Keratinocyte (primary cell): ENCODE measurements around the gene LCN10. TPM values are rescaled to one million over a fixed set of nuclear protein-coding genes. Genes with fewer than 3 reads are reported as not detected.
"Not testable (repeated sequence)": the region's sequence is repeated elsewhere in the genome, so short reads cannot be mapped to it uniquely, and the experiment has no call there.

Source experiments
- DNase-seq: peaks from one replicate; pipeline ENCODE4 v3.0.0-alpha.2; 2011; ENCODE audit warnings: low read depth, missing footprints, low spot score
- FAIRE-seq: peaks from 2 replicates; lab custom pipeline; 2011; peaks lifted over from hg19 to GRCh38; lab: Jason Lieb, UNC
- H2AFZ ChIP-seq: 2 replicates; pipeline ENCODE4 v1.6.0; 2012; ENCODE audit warnings: low read length, control low read depth, inconsistent platforms; ENCODE audit not compliant: control insufficient read depth
- H3K27ac ChIP-seq: 2 replicates; pipeline ENCODE4 v1.5.1; 2011; ENCODE audit warnings: low read length; ENCODE audit not compliant: control insufficient read depth, insufficient read depth
- H3K27me3 ChIP-seq: 3 replicates; pipeline ENCODE4 v1.6.0; 2011; ENCODE audit warnings: low read length; ENCODE audit not compliant: control insufficient read depth, insufficient read depth; ENCODE audit errors: extremely low read depth
- H3K36me3 ChIP-seq, 2 experiments: 2 replicates in 1 of 2; 3 replicates in 1 of 2; pipeline ENCODE4 v1.5.1; 2011; ENCODE audit warnings: low read length in 2 of 2, mild to moderate bottlenecking in 1 of 2; ENCODE audit not compliant: control insufficient read depth in 2 of 2, insufficient read depth in 2 of 2; ENCODE audit errors: extremely low read depth in 1 of 2
- H3K4me1 ChIP-seq: 3 replicates; pipeline ENCODE4 v1.5.1; 2011; ENCODE audit warnings: low read length; ENCODE audit not compliant: control insufficient read depth, insufficient read depth; ENCODE audit errors: extremely low read depth
- H3K4me2 ChIP-seq: 3 replicates; pipeline ENCODE4 v1.6.0; 2011; ENCODE audit warnings: low read depth, low read length; ENCODE audit not compliant: control insufficient read depth, insufficient read depth; ENCODE audit errors: extremely low read depth
- H3K4me3 ChIP-seq, 3 experiments: fragments of 200-600 bp in 1 of 3; sonication (generic) in 1 of 3; 2 replicates in 2 of 3; 3 replicates in 1 of 3; pipeline ENCODE4 v1.5.1; 2011 to 2016; ENCODE audit warnings: low read length in 3 of 3, mild to moderate bottlenecking in 3 of 3, control low read depth in 2 of 3, inconsistent platforms in 1 of 3, low read depth in 1 of 3, mixed read lengths in 1 of 3, mixed run types in 1 of 3, moderate library complexity in 1 of 3; ENCODE audit not compliant: control insufficient read depth in 2 of 3, insufficient read depth in 2 of 3; ENCODE audit errors: extremely low read depth in 1 of 3
- H3K79me2 ChIP-seq: 2 replicates; pipeline ENCODE4 v1.6.0; 2012; ENCODE audit warnings: low read length; ENCODE audit not compliant: control insufficient read depth, insufficient read depth
- H3K9ac ChIP-seq: 3 replicates; pipeline ENCODE4 v1.6.0; 2011; ENCODE audit warnings: low read length; ENCODE audit not compliant: control insufficient read depth, insufficient read depth; ENCODE audit errors: extremely low read depth
- H3K9me1 ChIP-seq: 3 replicates; pipeline ENCODE4 v1.6.0; 2011; ENCODE audit warnings: low read length; ENCODE audit not compliant: control insufficient read depth, insufficient read depth; ENCODE audit errors: extremely low read depth
- H3K9me3 ChIP-seq: 2 replicates; pipeline ENCODE4 v1.5.1; 2012; ENCODE audit warnings: low read depth, low read length; ENCODE audit not compliant: control insufficient read depth
- H4K20me1 ChIP-seq: 3 replicates; pipeline ENCODE4 v1.6.0; 2011; ENCODE audit warnings: low read length; ENCODE audit not compliant: control insufficient read depth, insufficient read depth; ENCODE audit errors: extremely low read depth
- EZH2 ChIP-seq: IDR thresholded peaks from one replicate; pipeline ENCODE4 v1.6.1; 2012; ENCODE audit warnings: inconsistent platforms, mild to moderate bottlenecking, low read length, moderate library complexity
- dilution Hi-C: fragments of 300-500 bp; cut with MboI; formaldehyde crosslinking; loops from one replicate; pipeline ENCODE4 v1.7.0; 2020; ENCODE audit warnings: low sequenced_read_pairs; ENCODE audit not compliant: extremely low pct_ligation_motif_present
- polyA plus RNA-seq, 5 experiments: library from polyadenylated mRNA; depleted of rRNA in 3 of 5; stranded (reverse) in 3 of 5; stranded (forward) in 1 of 5; unstranded in 1 of 5; fragments of >200 nt; gene quantifications; 1 replicate in 1 of 5; 2 replicates in 3 of 5; 3 replicates in 1 of 5; pipeline versions ENCODE4 v1.2.1 to v1.2.3, GENCODE V29; 2011 to 2012; ENCODE audit warnings: missing spikeins in 2 of 5, low read depth in 1 of 5, low replicate concordance in 1 of 5
- TF ChIP-seq, protein P1 (sequence below), 3 experiments: IDR thresholded peaks in 1 of 3; conservative IDR thresholded peaks in 1 of 3; optimal IDR thresholded peaks in 1 of 3; 2 replicates in 2 of 3; 3 replicates in 1 of 3; pipeline versions ENCODE3 to v1.5.1; 2011; ENCODE audit warnings: low read length in 3 of 3, mild to moderate bottlenecking in 3 of 3, moderate library complexity in 2 of 3, control low read depth in 1 of 3, inconsistent platforms in 1 of 3; ENCODE audit not compliant: insufficient read depth in 2 of 3; ENCODE audit errors: extremely low read depth in 1 of 3

Gene LCN10
- polyA plus RNA-seq, 1 donor (not counting 4 experiments of a cell fraction or from before 2014, with no cell fraction given), result not detected

GRCh38 chr9:136787690-136788400, 45.1 kb upstream of the LCN10 start:
- Histone ChIP-seq H4K20me1 (peaks cover 9% of the 10 kb centered on the region), H3K27me3 (no peaks in the 10 kb centered on the region), H3K4me1 (peaks cover 17% of the 10 kb centered on the region), H3K9ac (no peak overlapping the region), H3K9me3 (no peaks in the 10 kb centered on the region), H3K9me1 (no peaks in the 10 kb centered on the region), H3K4me3 (no peak overlapping the region), H3K36me3 (peaks cover 5 to 7% of the 10 kb centered on the region in 2 experiments), H3K27ac (no peak overlapping the region), H3K79me2 (peaks cover 9% of the 10 kb centered on the region), H3K4me2 (peak overlapping the region; percentile 10), H2AFZ (no peak overlapping the region)
- FAIRE-seq, result no peak
- TF ChIP-seq EZH2, result no peak
- TF ChIP-seq, protein P1, sequence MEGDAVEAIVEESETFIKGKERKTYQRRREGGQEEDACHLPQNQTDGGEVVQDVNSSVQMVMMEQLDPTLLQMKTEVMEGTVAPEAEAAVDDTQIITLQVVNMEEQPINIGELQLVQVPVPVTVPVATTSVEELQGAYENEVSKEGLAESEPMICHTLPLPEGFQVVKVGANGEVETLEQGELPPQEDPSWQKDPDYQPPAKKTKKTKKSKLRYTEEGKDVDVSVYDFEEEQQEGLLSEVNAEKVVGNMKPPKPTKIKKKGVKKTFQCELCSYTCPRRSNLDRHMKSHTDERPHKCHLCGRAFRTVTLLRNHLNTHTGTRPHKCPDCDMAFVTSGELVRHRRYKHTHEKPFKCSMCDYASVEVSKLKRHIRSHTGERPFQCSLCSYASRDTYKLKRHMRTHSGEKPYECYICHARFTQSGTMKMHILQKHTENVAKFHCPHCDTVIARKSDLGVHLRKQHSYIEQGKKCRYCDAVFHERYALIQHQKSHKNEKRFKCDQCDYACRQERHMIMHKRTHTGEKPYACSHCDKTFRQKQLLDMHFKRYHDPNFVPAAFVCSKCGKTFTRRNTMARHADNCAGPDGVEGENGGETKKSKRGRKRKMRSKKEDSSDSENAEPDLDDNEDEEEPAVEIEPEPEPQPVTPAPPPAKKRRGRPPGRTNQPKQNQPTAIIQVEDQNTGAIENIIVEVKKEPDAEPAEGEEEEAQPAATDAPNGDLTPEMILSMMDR (optimal IDR thresholded peaks at IDR 0.05 in 1 of 3, IDR thresholded peaks at IDR 0.05 in 1 of 3, conservative IDR thresholded peaks at IDR 0.05 in 1 of 3; ENCODE audit: extremely low read depth in 1 of 3, insufficient read depth in 2 of 3, low read length in 3 of 3), result peak; percentile 73 to 85 (median 79)
- dilution Hi-C loops, result no loop called here
- no peak for DNase-seq

DNA sequence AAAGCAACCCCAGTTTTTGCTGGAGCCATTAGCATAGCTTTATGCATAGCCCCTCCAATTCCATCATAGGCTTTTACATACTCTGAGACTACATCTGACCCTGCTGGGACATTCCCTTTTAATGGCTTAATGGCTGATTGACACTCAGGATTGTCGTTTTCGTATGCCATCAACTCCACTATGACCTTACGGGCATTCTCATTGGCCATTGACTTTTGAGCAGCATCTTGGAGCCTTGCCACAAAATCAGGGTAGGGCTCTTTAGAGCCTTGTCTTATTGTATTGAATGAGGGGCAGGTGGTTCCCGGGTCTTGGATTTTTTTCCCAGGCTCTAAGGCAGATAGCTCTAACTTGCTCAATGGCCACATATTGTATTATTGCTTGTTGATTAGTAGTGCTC, 44.2 kb upstream of the LCN10 start:
- FAIRE-seq, result not testable (repeated sequence)

More for the DNA sequence above, 44.2 kb upstream of the LCN10 start:
- H3K9me3 ChIP-seq, H4K20me1 ChIP-seq, H3K9me1 ChIP-seq, H3K27me3 ChIP-seq, H3K4me3 ChIP-seq, H3K36me3 ChIP-seq, H3K9ac ChIP-seq, H3K27ac ChIP-seq, H3K4me2 ChIP-seq, H3K79me2 ChIP-seq, DNase-seq, dilution Hi-C loops, H2AFZ ChIP-seq: not testable (repeated sequence)
- H3K4me1 ChIP-seq, result peaks cover 10% of the 10 kb centered on the region
